ENCODE data around the gene CSNK2A3. TPM values are rescaled to one million over a fixed set of nuclear protein-coding genes. Genes with fewer than 3 reads are reported as not detected.

CSNK2A3 gene
- total and polyA plus RNA-seq, 10 of the 15 experiments (the other 5 are each of a cell fraction or from before 2014, with no cell fraction given): 0.68 to 6.2 (median 1.4) TPM

DNA sequence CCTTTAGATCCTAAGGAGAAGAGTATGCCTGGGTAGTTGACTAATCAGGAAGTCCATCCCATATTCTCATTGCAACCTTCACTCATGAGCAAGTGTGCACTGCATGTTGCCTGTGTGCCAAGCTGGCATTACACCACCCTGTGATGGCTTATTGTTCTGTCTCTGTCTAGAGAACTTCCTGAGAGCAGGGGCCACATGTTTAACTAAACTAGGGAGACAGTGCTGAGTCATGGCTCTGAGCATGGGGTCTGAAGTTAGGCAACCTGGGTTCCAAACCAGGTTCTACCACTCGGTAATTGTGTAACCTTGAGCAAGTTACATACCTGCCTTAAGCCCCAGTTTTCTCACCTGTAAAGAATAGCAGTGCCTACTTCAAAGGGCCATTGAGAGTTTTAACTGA lies 39.6 kb downstream of the CSNK2A3 start:
- POLR2A ChIA-PET: no interaction called here

More for the DNA sequence above, 39.6 kb downstream of the CSNK2A3 start:
- intact Hi-C loops (cut with micrococcal nuclease; ENCODE audit: unreplicated experiment): no loop called here
- FAIRE-seq (no peak), ATAC-seq (no peak), DNase-seq (ENCODE audit: low read depth, low spot score) (no peak)
- RAD21 ChIA-PET (ENCODE audit: unreplicated experiment): no interaction called here
- Histone ChIP-seq H3K4me1 (ENCODE audit: control insufficient read depth, insufficient read depth, low read length) (0 out of 2 replicates have a peak, but pooled peaks cover 5% of the 10 kb centered on the region), H2AFZ (ENCODE audit: control insufficient read depth, low read depth, low read length) (no peak overlapping the region), H3K9me3 (replicated peaks; ENCODE audit: control insufficient read depth, insufficient read depth, low read length) (no peaks in the 10 kb centered on the region; the same call in 2 of the 3 replicates), H3K27ac (ENCODE audit: control insufficient read depth, insufficient read depth) (no peak overlapping the region), H3K79me2 (ENCODE audit: control insufficient read depth, insufficient read depth, low read length) (no peaks in the 10 kb centered on the region), H3K4me2 (ENCODE audit: control insufficient read depth, insufficient read depth) (no peak overlapping the region), H3K27me3 (replicated peaks in 1 of 2; ENCODE audit: control insufficient read depth in 2 of 2, insufficient read depth in 2 of 2, low read length in 1 of 2) (no peaks in the 10 kb centered on the region), H3K9ac (ENCODE audit: control insufficient read depth, insufficient read depth, low read length) (no peak overlapping the region), H3K4me3 (no peak overlapping the region), H3K36me3 (ENCODE audit: control insufficient read depth in 2 of 2, insufficient read depth in 2 of 2, low read length in 1 of 2) (no peaks in the 10 kb centered on the region; a peak in 1 of 4 replicates), H4K20me1 (ENCODE audit: control insufficient read depth, insufficient read depth) (no peaks in the 10 kb centered on the region)
- BruUV-seq (replicated peaks): no TSS peak
- SMC1A ChIA-PET (ENCODE audit: uncharacterized antibody, unreplicated experiment): no interaction called here
- CTCF ChIA-PET: no interaction called here
- TF ChIP-seq ATF7 (IDR thresholded peaks at IDR 0.05; ENCODE audit: low read depth): no peak
- no peak for TF ChIP-seq KAT2A (conservative IDR thresholded peaks at IDR 0.05; ENCODE audit: control insufficient read depth, low read depth, low read length)
- TF ChIP-seq, protein P1, sequence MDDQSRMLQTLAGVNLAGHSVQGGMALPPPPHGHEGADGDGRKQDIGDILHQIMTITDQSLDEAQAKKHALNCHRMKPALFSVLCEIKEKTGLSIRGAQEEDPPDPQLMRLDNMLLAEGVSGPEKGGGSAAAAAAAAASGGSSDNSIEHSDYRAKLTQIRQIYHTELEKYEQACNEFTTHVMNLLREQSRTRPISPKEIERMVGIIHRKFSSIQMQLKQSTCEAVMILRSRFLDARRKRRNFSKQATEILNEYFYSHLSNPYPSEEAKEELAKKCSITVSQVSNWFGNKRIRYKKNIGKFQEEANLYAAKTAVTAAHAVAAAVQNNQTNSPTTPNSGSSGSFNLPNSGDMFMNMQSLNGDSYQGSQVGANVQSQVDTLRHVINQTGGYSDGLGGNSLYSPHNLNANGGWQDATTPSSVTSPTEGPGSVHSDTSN (IDR thresholded peaks at IDR 0.05; ENCODE audit: insufficient replicate concordance, low read depth, low read length): no peak
- TF ChIP-seq, protein P2, sequence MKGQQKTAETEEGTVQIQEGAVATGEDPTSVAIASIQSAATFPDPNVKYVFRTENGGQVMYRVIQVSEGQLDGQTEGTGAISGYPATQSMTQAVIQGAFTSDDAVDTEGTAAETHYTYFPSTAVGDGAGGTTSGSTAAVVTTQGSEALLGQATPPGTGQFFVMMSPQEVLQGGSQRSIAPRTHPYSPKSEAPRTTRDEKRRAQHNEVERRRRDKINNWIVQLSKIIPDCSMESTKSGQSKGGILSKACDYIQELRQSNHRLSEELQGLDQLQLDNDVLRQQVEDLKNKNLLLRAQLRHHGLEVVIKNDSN (IDR thresholded peaks at IDR 0.05; ENCODE audit: borderline replicate concordance, extremely low read length, insufficient read depth, low read depth, low read length): no peak
- TF ChIP-seq, protein P3, sequence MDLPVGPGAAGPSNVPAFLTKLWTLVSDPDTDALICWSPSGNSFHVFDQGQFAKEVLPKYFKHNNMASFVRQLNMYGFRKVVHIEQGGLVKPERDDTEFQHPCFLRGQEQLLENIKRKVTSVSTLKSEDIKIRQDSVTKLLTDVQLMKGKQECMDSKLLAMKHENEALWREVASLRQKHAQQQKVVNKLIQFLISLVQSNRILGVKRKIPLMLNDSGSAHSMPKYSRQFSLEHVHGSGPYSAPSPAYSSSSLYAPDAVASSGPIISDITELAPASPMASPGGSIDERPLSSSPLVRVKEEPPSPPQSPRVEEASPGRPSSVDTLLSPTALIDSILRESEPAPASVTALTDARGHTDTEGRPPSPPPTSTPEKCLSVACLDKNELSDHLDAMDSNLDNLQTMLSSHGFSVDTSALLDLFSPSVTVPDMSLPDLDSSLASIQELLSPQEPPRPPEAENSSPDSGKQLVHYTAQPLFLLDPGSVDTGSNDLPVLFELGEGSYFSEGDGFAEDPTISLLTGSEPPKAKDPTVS (IDR thresholded peaks at IDR 0.05; ENCODE audit: low read depth, low read length): no peak
- no peak for TF ChIP-seq CEBPB (IDR thresholded peaks at IDR 0.05; ENCODE audit: borderline replicate concordance in 1 of 2, low read depth in 2 of 2, low read length in 2 of 2)
- no peak for TF ChIP-seq IKZF1 (conservative IDR thresholded peaks at IDR 0.05)
- no peak for TF ChIP-seq MEF2A (IDR thresholded peaks at IDR 0.05; ENCODE audit: insufficient read depth, low read depth, low read length)
- TF ChIP-seq, protein P4, sequence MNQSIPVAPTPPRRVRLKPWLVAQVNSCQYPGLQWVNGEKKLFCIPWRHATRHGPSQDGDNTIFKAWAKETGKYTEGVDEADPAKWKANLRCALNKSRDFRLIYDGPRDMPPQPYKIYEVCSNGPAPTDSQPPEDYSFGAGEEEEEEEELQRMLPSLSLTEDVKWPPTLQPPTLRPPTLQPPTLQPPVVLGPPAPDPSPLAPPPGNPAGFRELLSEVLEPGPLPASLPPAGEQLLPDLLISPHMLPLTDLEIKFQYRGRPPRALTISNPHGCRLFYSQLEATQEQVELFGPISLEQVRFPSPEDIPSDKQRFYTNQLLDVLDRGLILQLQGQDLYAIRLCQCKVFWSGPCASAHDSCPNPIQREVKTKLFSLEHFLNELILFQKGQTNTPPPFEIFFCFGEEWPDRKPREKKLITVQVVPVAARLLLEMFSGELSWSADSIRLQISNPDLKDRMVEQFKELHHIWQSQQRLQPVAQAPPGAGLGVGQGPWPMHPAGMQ (IDR thresholded peaks at IDR 0.05; ENCODE audit: borderline replicate concordance): no peak
- no peak for TF ChIP-seq SUZ12 (IDR thresholded peaks at IDR 0.05; ENCODE audit: unreplicated experiment)
- TF ChIP-seq ZNF274 (IDR thresholded peaks at IDR 0.05; ENCODE audit: insufficient read depth, insufficient read length): no peak
- TF ChIP-seq TCF12 (IDR thresholded peaks at IDR 0.05; ENCODE audit: low read depth, low read length): no peak
- TF ChIP-seq NFXL1 (IDR thresholded peaks at IDR 0.05; ENCODE audit: borderline replicate concordance): no peak
- TF ChIP-seq POLR2A (IDR thresholded peaks at IDR 0.05; ENCODE audit: low read depth, low read length): no peak
- no peak for TF ChIP-seq CHD1 (IDR thresholded peaks at IDR 0.05; ENCODE audit: low read depth, low read length)
- no peak for TF ChIP-seq MTA2 (IDR thresholded peaks at IDR 0.05; ENCODE audit: low read depth)
- no peak for TF ChIP-seq SMARCA5 (IDR thresholded peaks at IDR 0.05)
- no peak for TF ChIP-seq RCOR1 (conservative IDR thresholded peaks at IDR 0.05; ENCODE audit: low read depth, low read length)
- no peak for TF ChIP-seq ZNF217 (IDR thresholded peaks at IDR 0.05)
- no peak for TF ChIP-seq ZNF207 (IDR thresholded peaks at IDR 0.05; ENCODE audit: borderline replicate concordance)
- 100% methylated on average over 1 of the region's 1 CpG for WGBS (ENCODE audit: insufficient coverage, insufficient replicate concordance, low lambda C conversion rate, missing lambda C conversion rate)
- in situ Hi-C loops (cut with MboI): no loop called here

Data from GM12878 (cell line).